Heart right ventricle (tissue), 16 donors: ENCODE data around the gene PPP3R2. TPM values are rescaled to one million over a fixed set of nuclear protein-coding genes. Genes with fewer than 3 reads are reported as not detected.

Experiments used
- ATAC-seq, 8 donors: fragments of 200-7000 bp; cut with Tn5 transposase; one replicate each; pipeline ENCODE4 v1.9.1; 2020; ENCODE audit warnings: mild to moderate bottlenecking in 8 of 8, moderate library complexity in 8 of 8, moderate number of reproducible peaks in 1 of 8
- DNase-seq, 2 donors: peaks; one replicate each; pipeline ENCODE4 v3.0.0-alpha.2; 2020
- H3K27ac ChIP-seq, 10 donors: fragments of 200-600 bp; sonication (generic) in 2 of 10; one replicate each; pipeline versions ENCODE4 v1.5.0 to v1.8.0; 2020 to 2022; ENCODE audit warnings: mild to moderate bottlenecking in 3 of 10
- H3K27me3 ChIP-seq, 7 donors: fragments of 200-600 bp; one replicate each; pipeline ENCODE4 v1.8.0; 2021 to 2022; ENCODE audit warnings: mild to moderate bottlenecking in 2 of 7
- H3K36me3 ChIP-seq, 9 donors: fragments of 200-600 bp; sonication (generic) in 1 of 9; one replicate each; pipeline versions ENCODE4 v1.5.0 to v1.8.0; 2020 to 2022; ENCODE audit warnings: mild to moderate bottlenecking in 2 of 9
- H3K4me1 ChIP-seq, 9 donors: fragments of 200-600 bp; sonication (generic) in 1 of 9; one replicate each; pipeline versions ENCODE4 v1.5.0 to v1.8.0; 2020 to 2022; ENCODE audit warnings: mild to moderate bottlenecking in 4 of 9
- H3K4me3 ChIP-seq, 10 donors: fragments of 200-600 bp; sonication (generic) in 2 of 10; one replicate each; pipeline versions ENCODE4 v1.5.0 to v1.8.0; 2020 to 2022; ENCODE audit warnings: mild to moderate bottlenecking in 7 of 10, moderate library complexity in 2 of 10
- H3K9me3 ChIP-seq, 11 donors: fragments of 200-600 bp in 10 of 11; sonication (generic) in 2 of 11; one replicate each; pipeline versions ENCODE4 v1.5.0 to v1.8.0; 2013 to 2022; ENCODE audit warnings: mild to moderate bottlenecking in 2 of 11, control low read depth in 1 of 11, moderate library complexity in 1 of 11
- CTCF ChIP-seq, 9 donors: fragments of 200-600 bp; sonication (generic) in 2 of 9; IDR thresholded peaks; one replicate each; pipeline versions ENCODE4 v1.5.0 to v1.8.0; 2021 to 2022; ENCODE audit warnings: antibody characterized with exemption in 9 of 9, mild to moderate bottlenecking in 5 of 9, moderate library complexity in 1 of 9
- WGBS, 2 donors: extraction: QIAGEN DNeasy Blood & Tissue Kit; methylation state at CpG; one replicate each; pipeline ENCODE4 v1.1.7; 2013; ENCODE audit warnings: inconsistent platforms in 1 of 2; 5-methylcytosine and 5-hydroxymethylcytosine counted together
- intact Hi-C, 10 donors: fragments of 100-400 bp; cut with DNase I; formaldehyde crosslinking; loops; one replicate each; pipeline versions ENCODE4 v1.11.1 to v1.14.2; 2022
- polyA plus RNA-seq, 2 donors: library from polyadenylated mRNA; stranded (reverse); fragments of 200-250 nt; gene quantifications; one replicate each; pipeline ENCODE4 v1.2.3, GENCODE V29; 2013
- total RNA-seq, 10 donors: library from RNA; stranded (reverse); fragmentation: NEBNext Ultra II Directional in 3 of 10; extraction: Animal tissue kit (Norgen Biotek cat#: 25700) in 3 of 10; gene quantifications; one replicate each; pipeline versions ENCODE4 v1.2.1 to v1.2.4, GENCODE V29; 2021 to 2023
- donor health status: Arrhythmogenic right ventricular cardiomyopathy.
- donor health status: ischemic (EF 13 %, LVEDD 7.1; RV severe dilation, severe dysfunction).
- donor health status: healthy with polysubstance abuse.
- donor health status: DM: no; HTN: yes; CAD: no.
- donor health status: DM: no; HTN: no; CAD: no.
- donor health status: ischemic (EF 25% LVEDD 6.9; RV normal size, moderate dysfunction).
- donor health status: ischemic (EF 25% LVEDD 5.7; RV mildly dilated, moderate dysfunction).
- donor health status: healthy.
- donor health status: DM: yes; HTN: yes; CAD: no.
- donor health status: Ischemic cardiomyopathy.
- donor health status: ischemic (EF 35%, LVEDD 5.7; RV mildly dilated, moderate dysfunction).
- donor health status: nonischemic (EF 11% LVEDD 7.7; RV severe dilation, severe dysfunction).
- donor health status: DM: yes; HTN: yes; CAD: no.
- donor health status: PGD.
- donor health status: ischemic (EF 29% LVEDD 5.4; RV normal size, mild dysfunction).
- donor health status: nonischemic (EF 23%, LVEDD 6.1; RV moderate dilation, normal function).

Gene PPP3R2
- total and polyA plus RNA-seq, 12 donors: not detected

DNA sequence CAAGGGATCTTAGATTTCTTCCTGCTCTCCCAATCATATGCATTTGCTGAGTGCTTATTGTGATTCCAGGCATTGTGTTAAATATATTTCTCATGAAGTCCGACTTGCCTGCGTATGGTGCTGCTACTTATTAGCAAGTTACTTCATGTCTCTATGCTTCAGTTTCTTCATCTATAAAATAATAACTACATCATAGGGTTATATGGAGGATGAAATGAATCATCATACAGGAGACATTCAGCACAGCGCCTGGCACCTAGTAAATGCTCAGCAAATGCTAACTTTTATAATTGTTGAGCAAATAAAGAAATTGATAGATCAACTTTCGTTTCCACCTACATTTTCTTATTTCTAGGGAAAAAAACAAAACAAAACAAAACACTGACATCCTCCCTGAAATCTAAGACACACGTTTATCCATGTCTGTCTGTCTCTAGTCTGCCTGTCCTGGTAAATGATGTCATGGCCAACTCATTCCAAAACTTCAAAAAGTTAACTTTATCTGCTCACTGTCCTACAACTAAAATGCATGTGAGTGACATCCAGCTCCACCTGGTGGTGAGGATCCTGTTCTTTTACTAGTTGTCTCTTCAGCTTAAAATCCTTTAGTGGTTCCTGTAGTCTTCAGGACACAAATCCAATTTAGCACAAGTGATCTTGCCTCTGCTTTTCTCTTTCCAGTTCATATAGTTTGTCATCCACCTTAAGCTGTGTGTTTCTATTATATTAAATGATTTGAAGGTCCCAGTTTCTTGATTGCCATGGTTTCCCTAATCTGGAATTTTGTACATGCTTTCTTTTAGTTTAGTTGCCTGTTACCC, 27.7 kb downstream of the PPP3R2 start:
- ATAC-seq (no peak), DNase-seq (no peak)
- TF ChIP-seq CTCF (IDR thresholded peaks at IDR 0.05): peak in 7 of 9 donors; percentile 8 to 45 (median 40)
- intact Hi-C loops: no loop called here
- H3K27me3 ChIP-seq: no peaks in the 10 kb centered on the region
- no peak overlapping the region for H3K4me3 ChIP-seq
- peaks cover 0 to 10% (median 0%) of the 10 kb centered on the region in 9 donors for H3K4me1 ChIP-seq
- H3K9me3 ChIP-seq: no peaks in the 10 kb centered on the region
- H3K27ac ChIP-seq: no peak overlapping the region
- WGBS, 2 donors: 85% methylated on average over 5 of the region's 5 CpGs
- H3K36me3 ChIP-seq: peaks cover 0 to 85% (median 32%) of the 10 kb centered on the region in 9 donors

GRCh38 chr9:101564252-101564651, 30.5 kb downstream of the PPP3R2 start:
- ATAC-seq: no peak
- peaks cover 0 to 7% (median 0%) of the 10 kb centered on the region in 11 donors for H3K9me3 ChIP-seq

GRCh38 chr9:101562966-101563365, 31.8 kb downstream of the PPP3R2 start:
- H3K36me3 ChIP-seq: peaks cover 0 to 100% (median 57%) of the 10 kb centered on the region in 9 donors
- no peaks in the 10 kb centered on the region for H3K27me3 ChIP-seq
- ATAC-seq: no peak
- intact Hi-C loops: no loop called here
- 94 to 100% methylated on average over 1 of the region's 1 CpG for WGBS, 2 donors
- DNase-seq: no peak
- no peaks in the 10 kb centered on the region for H3K4me1 ChIP-seq
- H3K9me3 ChIP-seq: peaks cover 0 to 18% (median 0%) of the 10 kb centered on the region in 11 donors
- no peak overlapping the region for H3K27ac ChIP-seq
- TF ChIP-seq CTCF (IDR thresholded peaks at IDR 0.05): no peak
- no peak overlapping the region for H3K4me3 ChIP-seq

More at GRCh38 chr9:101564252-101564651, 30.5 kb downstream of the PPP3R2 start:
- Histone ChIP-seq H3K36me3 (peaks cover 0 to 100% (median 48%) of the 10 kb centered on the region in 9 donors), H3K27ac (no peak overlapping the region), H3K27me3 (no peaks in the 10 kb centered on the region), H3K4me3 (no peak overlapping the region), H3K4me1 (no peaks in the 10 kb centered on the region)
- intact Hi-C loops: no loop called here
- DNase-seq: no peak
- no peak for TF ChIP-seq CTCF (IDR thresholded peaks at IDR 0.05)

DNA sequence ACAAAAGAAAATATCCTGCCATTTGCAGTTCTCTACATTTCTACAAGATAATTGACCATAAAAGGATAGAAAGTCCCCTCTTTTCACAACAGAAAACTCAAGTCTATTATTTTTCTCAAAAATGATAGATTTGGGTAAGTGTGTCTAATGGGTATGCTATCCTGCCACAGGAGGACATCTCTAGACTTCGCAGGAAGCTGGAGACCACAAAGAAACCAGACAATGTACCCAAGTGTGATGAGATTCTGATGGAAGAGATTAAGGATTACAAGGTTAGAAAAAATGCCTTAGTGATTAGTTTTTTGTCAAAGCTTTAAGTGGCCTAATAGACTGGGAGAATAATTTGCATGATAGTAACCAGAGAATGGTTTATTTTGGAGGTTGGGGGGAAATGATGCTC, 33.0 kb downstream of the PPP3R2 start:
- ATAC-seq (no peak), DNase-seq (no peak)
- H3K27ac ChIP-seq: no peak overlapping the region
- no peak for TF ChIP-seq CTCF (IDR thresholded peaks at IDR 0.05)
- peaks cover 0 to 100% (median 68%) of the 10 kb centered on the region in 9 donors for H3K36me3 ChIP-seq
- peaks cover 0 to 21% (median 0%) of the 10 kb centered on the region in 11 donors for H3K9me3 ChIP-seq
- 98 to 99% methylated on average over 1 of the region's 1 CpG for WGBS, 2 donors
- intact Hi-C loops: no loop called here
- H3K27me3 ChIP-seq: no peaks in the 10 kb centered on the region
- H3K4me1 ChIP-seq: no peaks in the 10 kb centered on the region
- H3K4me3 ChIP-seq: no peak overlapping the region
